ENCODE data around the gene SMAD6.

The SMAD6 gene

GRCh38 chr15:66703540-66703941, 1.5 kb downstream of the SMAD6 start:
- DNase-seq (ENCODE audit: low read depth in 2 of 2): no peak

- no peak for DNase-seq (ENCODE audit: low read depth in 2 of 2)
These were observed 2.2 kb downstream of the SMAD6 start for GRCh38 chr15:66704019-66704802.

GRCh38 chr15:66704803-66705153, 2.7 kb downstream of the SMAD6 start:
- DNase-seq (ENCODE audit: low read depth in 2 of 2): no peak

GRCh38 chr15:66705277-66706146, 3.5 kb downstream of the SMAD6 start:
- DNase-seq (ENCODE audit: low read depth in 2 of 2): no peak

GRCh38 chr15:66706225-66706732, 4.2 kb downstream of the SMAD6 start:
- no peak for DNase-seq (ENCODE audit: low read depth in 2 of 2)

GRCh38 chr15:66706840-66707239, 4.8 kb downstream of the SMAD6 start:
- DNase-seq (ENCODE audit: low read depth in 2 of 2): no peak

GRCh38 chr15:66707310-66708082, 5.5 kb downstream of the SMAD6 start:
- DNase-seq (ENCODE audit: low read depth in 2 of 2): no peak

- no peak for DNase-seq (ENCODE audit: low read depth in 2 of 2)
These were observed 6.4 kb downstream of the SMAD6 start for GRCh38 chr15:66708389-66708788.

GRCh38 chr15:66709884-66710283, 7.8 kb downstream of the SMAD6 start:
- DNase-seq (ENCODE audit: low read depth in 2 of 2): no peak

GRCh38 chr15:66711260-66711659, 9.2 kb downstream of the SMAD6 start:
- no peak for DNase-seq (ENCODE audit: low read depth in 2 of 2)

GRCh38 chr15:66711862-66712261, 9.8 kb downstream of the SMAD6 start:
- DNase-seq (ENCODE audit: low read depth in 2 of 2): no peak

GRCh38 chr15:66713843-66714508, 11.9 kb downstream of the SMAD6 start:
- no peak for DNase-seq (ENCODE audit: low read depth in 2 of 2)

GRCh38 chr15:66714543-66714981, 12.5 kb downstream of the SMAD6 start:
- no peak for DNase-seq (ENCODE audit: low read depth in 2 of 2)

GRCh38 chr15:66715181-66715624, 13.2 kb downstream of the SMAD6 start:
- DNase-seq (ENCODE audit: low read depth in 2 of 2): no peak

- DNase-seq (ENCODE audit: low read depth in 2 of 2): no peak
These were observed 14.0 kb downstream of the SMAD6 start for GRCh38 chr15:66715720-66716655.

- no peak for DNase-seq (ENCODE audit: low read depth in 2 of 2)
These were observed 14.6 kb downstream of the SMAD6 start for GRCh38 chr15:66716656-66717020.

GRCh38 chr15:66718220-66718988, 16.4 kb downstream of the SMAD6 start:
- DNase-seq (ENCODE audit: low read depth in 2 of 2): no peak

- no peak for DNase-seq (ENCODE audit: low read depth in 2 of 2)
These were observed 17.4 kb downstream of the SMAD6 start for GRCh38 chr15:66719471-66719870.

- DNase-seq (ENCODE audit: low read depth in 2 of 2): no peak
These were observed 18.4 kb downstream of the SMAD6 start for GRCh38 chr15:66720206-66721010.
